GM23338 (cell line): ENCODE data around the gene PCSK4. TPM values are rescaled to one million over a fixed set of nuclear protein-coding genes. Genes with fewer than 3 reads are reported as not detected.
"Not testable (repeated sequence)": the region's sequence is repeated elsewhere in the genome, so short reads cannot be mapped to it uniquely, and the experiment has no call there.

Experiments used
- ATAC-seq: fragments of 200-7000 bp; cut with Tn5 transposase; 3 replicates; pipeline ENCODE4 v1.9.1; 2020
- DNase-seq: peaks from one replicate; pipeline ENCODE4 v3.0.0-alpha.2; 2015; ENCODE audit warnings: low spot score
- H2AFZ ChIP-seq: fragments of 200-600 bp; sonication (generic); 2 replicates; pipeline ENCODE4 v1.8.0; 2016; ENCODE audit warnings: antibody characterized with exemption, mild to moderate bottlenecking, moderate library complexity
- H3F3A ChIP-seq: fragments of 200-600 bp; sonication (generic); replicated peaks from 2 replicates; pipeline ENCODE4 v1.8.0; 2017; ENCODE audit warnings: antibody characterized with exemption, mixed run types, low read depth
- H3K27ac ChIP-seq: fragments of 200-600 bp; sonication (generic); 2 replicates; pipeline ENCODE4 v1.6.1; 2016; ENCODE audit warnings: low read depth
- H3K27me3 ChIP-seq: fragments of 200-600 bp; sonication (generic); 2 replicates; pipeline ENCODE4 v1.8.0; 2016; ENCODE audit warnings: mild to moderate bottlenecking, mixed run types, moderate library complexity; ENCODE audit not compliant: insufficient read depth
- H3K36me3 ChIP-seq: fragments of 200-600 bp; sonication (generic); 2 replicates; pipeline ENCODE4 v1.8.0; 2016; ENCODE audit warnings: mild to moderate bottlenecking; ENCODE audit not compliant: insufficient read depth
- H3K4me1 ChIP-seq: fragments of 200-600 bp; sonication (generic); 2 replicates; pipeline ENCODE4 v1.8.0; 2016; ENCODE audit warnings: mild to moderate bottlenecking, moderate library complexity; ENCODE audit not compliant: insufficient read depth
- H3K4me2 ChIP-seq: fragments of 200-600 bp; sonication (generic); 2 replicates; pipeline ENCODE4 v1.7.1; 2017; ENCODE audit warnings: mixed run types
- H3K4me3 ChIP-seq: fragments of 200-600 bp; sonication (generic); 2 replicates; pipeline ENCODE4 v1.6.1; 2016; ENCODE audit warnings: mixed run types
- H3K79me2 ChIP-seq: fragments of 200-600 bp; sonication (generic); replicated peaks from 2 replicates; pipeline ENCODE4 v1.8.0; 2017; ENCODE audit warnings: mild to moderate bottlenecking; ENCODE audit not compliant: insufficient read depth
- H3K9me2 ChIP-seq: fragments of 200-600 bp; sonication (generic); 2 replicates; pipeline ENCODE4 v1.8.0; 2017; ENCODE audit not compliant: insufficient read depth
- H4K20me1 ChIP-seq: fragments of 200-600 bp; sonication (generic); replicated peaks from 2 replicates; pipeline ENCODE4 v1.8.0; 2017; ENCODE audit warnings: mild to moderate bottlenecking; ENCODE audit not compliant: insufficient read depth
- H3K27ac Mint-ChIP-seq: 2 replicates; pipeline ENCODE4 v1.8.0; 2020; ENCODE audit warnings: inconsistent platforms, mild to moderate bottlenecking, moderate library complexity, mixed read lengths
- H3K27me3 Mint-ChIP-seq: 3 replicates; pipeline ENCODE4 v1.8.0; 2022; ENCODE audit warnings: low read depth, mild to moderate bottlenecking, moderate library complexity, mixed read lengths, inconsistent platforms; ENCODE audit not compliant: insufficient read depth, poor library complexity
- H3K36me3 Mint-ChIP-seq: 3 replicates; pipeline ENCODE4 v1.8.0; 2021; ENCODE audit warnings: low read depth, mild to moderate bottlenecking, inconsistent platforms, moderate library complexity, mixed read lengths
- H3K4me1 Mint-ChIP-seq: 3 replicates; pipeline ENCODE4 v1.8.0; 2020; ENCODE audit warnings: mild to moderate bottlenecking, inconsistent platforms, mixed read lengths
- H3K4me3 Mint-ChIP-seq: 3 replicates; pipeline ENCODE4 v1.8.0; 2021; ENCODE audit warnings: moderate library complexity, mild to moderate bottlenecking, inconsistent platforms, mixed read lengths
- H3K9me3 Mint-ChIP-seq: 3 replicates; pipeline ENCODE4 v1.8.0; 2020; ENCODE audit warnings: moderate library complexity, mild to moderate bottlenecking, inconsistent platforms, mixed read lengths
- CREB1 ChIP-seq: fragments of 250-450 bp; sonication (Bioruptor Pico); IDR thresholded peaks from 2 replicates; pipeline ENCODE4 v1.5.0; 2020; ENCODE audit warnings: low read depth, mild to moderate bottlenecking, moderate library complexity
- CTCF ChIP-seq, 2 experiments: fragments of 200-600 bp in 1 of 2; sonication (generic) in 1 of 2; conservative IDR thresholded peaks; 2 replicates each; pipeline versions ENCODE4 v1.5.1 to v1.6.1; 2016 to 2017; ENCODE audit warnings: antibody characterized with exemption in 2 of 2, low read depth in 2 of 2, mild to moderate bottlenecking in 2 of 2, moderate library complexity in 1 of 2
- ETS1 ChIP-seq: IDR thresholded peaks from 2 replicates; pipeline ENCODE4 v1.6.1; 2016; ENCODE audit warnings: antibody characterized with exemption
- EZH2 ChIP-seq: fragments of 200-600 bp; sonication (generic); IDR thresholded peaks from one replicate; pipeline ENCODE4 v1.8.0; 2017; ENCODE audit warnings: antibody characterized with exemption, mild to moderate bottlenecking, low read depth; ENCODE audit not compliant: unreplicated experiment
- EZH2phosphoT487 ChIP-seq: fragments of 200-600 bp; sonication (generic); IDR thresholded peaks from one replicate; pipeline ENCODE4 v1.8.1; 2018; ENCODE audit warnings: antibody characterized with exemption; ENCODE audit not compliant: unreplicated experiment
- NANOG ChIP-seq: IDR thresholded peaks from 2 replicates; pipeline ENCODE4 v1.6.1; 2016; ENCODE audit warnings: antibody characterized with exemption, borderline replicate concordance
- POLR2AphosphoS5 ChIP-seq: IDR thresholded peaks from 2 replicates; pipeline ENCODE4 v1.6.1; 2016; ENCODE audit warnings: antibody characterized with exemption, low read depth
- STAT1 ChIP-seq: IDR thresholded peaks from one replicate; pipeline ENCODE4 v1.6.1; 2016; ENCODE audit warnings: antibody characterized with exemption; ENCODE audit not compliant: unreplicated experiment
- ZNF114 ChIP-seq: fragments of 250-450 bp; sonication (Bioruptor Pico); IDR thresholded peaks from 2 replicates; pipeline ENCODE4 v1.5.0; 2020; ENCODE audit warnings: mild to moderate bottlenecking, moderate library complexity
- ZNF331 ChIP-seq: fragments of 250-450 bp; sonication (Bioruptor Pico); IDR thresholded peaks from 2 replicates; pipeline ENCODE4 v1.5.0; 2020; ENCODE audit warnings: low read depth, mild to moderate bottlenecking, moderate library complexity
- polyA plus RNA-seq: library from polyadenylated mRNA; unstranded; fragments of >200 nt; fragmentation: Nextera tagmentation; extraction: Ambion mirVana; gene quantifications from 2 replicates; pipeline ENCODE4 v1.2.1, GENCODE V29; 2016
- total RNA-seq: library from RNA; depleted of rRNA; stranded (reverse); fragments of >200 nt; shearing (Covaris generic); gene quantifications from 2 replicates; pipeline ENCODE4 v1.2.3, GENCODE V29; 2014

PCSK4 gene
- total and polyA plus RNA-seq, 2 experiments from 2014 or later, result 3.8 to 15.1 TPM

- TF ChIP-seq STAT1, result no peak
- no peak for TF ChIP-seq ZNF331 (CRISPR knock-in tag)
- TF ChIP-seq CREB1 (CRISPR knock-in tag), result no peak
- no peak for TF ChIP-seq NANOG
- TF ChIP-seq POLR2AphosphoS5, result no peak
- TF ChIP-seq CTCF (conservative IDR thresholded peaks at IDR 0.05; ENCODE audit: low read depth in 2 of 2), result no peak
- TF ChIP-seq ZNF114 (CRISPR knock-in tag), result no peak
- TF ChIP-seq EZH2, result no peak
Observed at GRCh38 chr19:1481224-1481892, 8.8 kb downstream of the PCSK4 start (continued).

GRCh38 chr19:1478934-1479707 lies 11.0 kb downstream of the PCSK4 start, which contains the start of gene C19orf25:
TSS of gene C19orf25 (minus strand) at chr19:1479215. CDS start at chr19:1478903, 312 bp downstream.
- H3K27me3 ChIP-seq, result no peaks in the 10 kb centered on the region
- Mint-ChIP-seq H3K4me1 (peaks cover 4% of the 10 kb centered on the region; the same call in 2 of the 3 replicates), H3K36me3 (peaks cover 6% of the 10 kb centered on the region; the same call in 2 of the 3 replicates), H3K4me3 (peak within 1 kb of the TSS; percentile 97), H3K27ac (peak within 1 kb of the TSS; percentile 97), H3K9me3 (no peaks in the 10 kb centered on the region; the same call in 2 of the 3 replicates), H3K27me3 (peaks cover 4% of the 10 kb centered on the region)
- peak within 1 kb of the TSS; percentile 89 for H3K4me2 ChIP-seq
- H2AFZ ChIP-seq, result peak within 1 kb of the TSS; percentile 92; the same call in 1 of the 2 replicates
- peaks cover 4% of the 10 kb centered on the region; the same call in 1 of the 2 replicates for H3K4me1 ChIP-seq
- H4K20me1 ChIP-seq, result peaks cover 19% of the 10 kb centered on the region
- no peak for TF ChIP-seq CTCF (conservative IDR thresholded peaks at IDR 0.05; ENCODE audit: low read depth in 2 of 2)
- TF ChIP-seq NANOG, result no peak
- peak; percentile 84 for TF ChIP-seq POLR2AphosphoS5
- TF ChIP-seq ETS1, result peak; percentile 53; the same call in 1 of the 2 replicates
- no peak for TF ChIP-seq STAT1
- no peak for TF ChIP-seq EZH2phosphoT487
- peak; percentile 64; the same call in 1 of the 2 replicates for TF ChIP-seq CREB1 (CRISPR knock-in tag)
- peak within 1 kb of the TSS; percentile 70; the same call in 1 of the 2 replicates for H3K27ac ChIP-seq
- peaks cover 19% of the 10 kb centered on the region for H3K79me2 ChIP-seq
- peak within 1 kb of the TSS; percentile 80 for H3K4me3 ChIP-seq
- H3F3A ChIP-seq, result peaks cover 17% of the 10 kb centered on the region; the same call in 1 of the 2 replicates
- peak; percentile 89 for ATAC-seq
- H3K9me2 ChIP-seq, result no peaks in the 10 kb centered on the region
- 0 out of 2 replicates have a peak, but pooled peaks cover 5% of the 10 kb centered on the region for H3K36me3 ChIP-seq
- DNase-seq, result peak; percentile 98

- H3K27ac ChIP-seq, H3K9me2 ChIP-seq, H3K9me3 Mint-ChIP-seq, H3K4me1 Mint-ChIP-seq, DNase-seq, ATAC-seq, H2AFZ ChIP-seq, H3K27ac Mint-ChIP-seq, H3K36me3 ChIP-seq, H3K4me2 ChIP-seq, H3K4me1 ChIP-seq, H3K36me3 Mint-ChIP-seq: not testable (repeated sequence)
- H3K79me2 ChIP-seq, result peaks cover 19% of the 10 kb centered on the region
- H4K20me1 ChIP-seq, result peaks cover 21% of the 10 kb centered on the region
- H3F3A ChIP-seq, result peaks cover 18% of the 10 kb centered on the region; the same call in 1 of the 2 replicates
- H3K4me3 ChIP-seq, result 0 out of 2 replicates have a peak overlapping the region, but pooled peaks have one; percentile 17
- peaks cover 13% of the 10 kb centered on the region for H3K27me3 ChIP-seq
- Mint-ChIP-seq H3K4me3 (peak overlapping the region; percentile 57), H3K27me3 (peaks cover 18% of the 10 kb centered on the region)
Observed at GRCh38 chr19:1477056-1477455, 13.1 kb downstream of the PCSK4 start.
